ENCODE results near the gene PIAS1.

- TF ChIP-seq CTCF (IDR thresholded peaks at IDR 0.05), result no peak
- TF ChIP-seq EP300 (IDR thresholded peaks at IDR 0.05), result no peak
- TF ChIP-seq POLR2A (IDR thresholded peaks at IDR 0.05), result no peak
Measured at GRCh38 chr15:68062214-68062613, 8.1 kb downstream of the PIAS1 start.

Data from tibial nerve (tissue), 4 donors.